ENCODE measurements around the gene WNT7A. TPM values are rescaled to one million over a fixed set of nuclear protein-coding genes. Genes with fewer than 3 reads are reported as not detected.

WNT7A gene
- total RNA-seq, 1 experiment from 2014 or later: not detected

DNA sequence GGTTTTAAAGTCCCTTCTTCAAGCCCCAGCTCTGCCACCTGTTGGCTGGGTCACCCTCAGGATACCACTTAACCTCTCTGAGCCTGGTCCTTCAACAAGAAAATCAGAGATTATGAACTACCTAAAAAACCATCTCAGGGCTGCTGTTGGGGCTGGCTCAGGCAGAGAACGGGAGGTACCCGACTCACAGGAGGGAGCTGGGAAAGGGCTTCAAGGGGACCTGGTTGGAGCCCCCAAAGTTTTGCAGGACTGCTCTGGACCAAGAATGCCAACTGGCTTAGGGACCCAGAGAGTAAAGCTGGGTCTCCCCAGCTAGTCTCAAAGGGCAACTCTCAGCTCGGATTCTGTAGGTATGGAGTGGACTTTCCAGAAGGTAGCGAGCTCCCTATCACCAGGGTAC lies 41.5 kb downstream of the WNT7A start:
- Mint-ChIP-seq H3K9me3 (no peaks in the 10 kb centered on the region), H3K36me3 (ENCODE audit: insufficient read depth in 1 of 3, low read depth in 3 of 3) (no peaks in the 10 kb centered on the region), H3K4me3 (no peak overlapping the region), H3K4me1 (peaks cover 6 to 7% of the 10 kb centered on the region in 2 experiments), H3K27ac (no peak overlapping the region), H3K27me3 (ENCODE audit: low read depth) (peaks cover 12% of the 10 kb centered on the region)
- Histone ChIP-seq H3K23me2 (ENCODE audit: insufficient read length, low read depth, low read length, poor library complexity, severe bottlenecking) (no peaks in the 10 kb centered on the region), H3K79me2 (ENCODE audit: insufficient read depth, low read length) (no peaks in the 10 kb centered on the region), H3K9me3 (ENCODE audit: control insufficient read depth, low read depth, low read length) (no peaks in the 10 kb centered on the region), H3K27me3 (ENCODE audit: insufficient read depth, low read length) (no peaks in the 10 kb centered on the region), H3T11ph (ENCODE audit: low read length) (no peak overlapping the region), H3K23ac (ENCODE audit: insufficient read length, low read depth, low read length) (no peak overlapping the region), H2BK120ac (ENCODE audit: low read depth, low read length, poor library complexity, severe bottlenecking) (no peak overlapping the region), H3K9ac (ENCODE audit: extremely low read depth, insufficient read length, low read length) (no peak overlapping the region), H3K4me2 (ENCODE audit: insufficient read depth, insufficient read length, low read length) (no peak overlapping the region), H3K4ac (ENCODE audit: low read depth, low read length) (no peak overlapping the region), H2BK5ac (ENCODE audit: insufficient read length, low read length) (no peak overlapping the region), H4K5ac (ENCODE audit: insufficient read length, low read depth, low read length) (no peak overlapping the region), H3K79me1 (ENCODE audit: insufficient read depth, low read depth, low read length, poor library complexity, severe bottlenecking) (no peaks in the 10 kb centered on the region), H3K27ac (ENCODE audit: insufficient read length, low read depth, low read length) (no peak overlapping the region), H3K18ac (ENCODE audit: insufficient read length, low read depth, low read length) (no peak overlapping the region), H4K91ac (ENCODE audit: insufficient read length, low read depth, low read length) (no peak overlapping the region), H2BK12ac (ENCODE audit: insufficient read length, low read depth, low read length) (no peak overlapping the region), H3K14ac (ENCODE audit: insufficient read depth, low read length) (no peak overlapping the region), H2AK5ac (ENCODE audit: insufficient read length, low read length) (no peak overlapping the region), H2BK20ac (ENCODE audit: low read depth, low read length, poor library complexity, severe bottlenecking) (no peak overlapping the region), H4K8ac (replicated peaks; ENCODE audit: insufficient read length, low read depth, low read length) (no peak overlapping the region), H2BK15ac (ENCODE audit: low read depth, low read length) (no peak overlapping the region), H3K56ac (ENCODE audit: insufficient read length, low read depth, low read length) (no peak overlapping the region), H3K4me1 (ENCODE audit: insufficient read depth, low read length) (no peaks in the 10 kb centered on the region), H4K20me1 (ENCODE audit: control insufficient read depth, insufficient read depth, insufficient read length) (no peaks in the 10 kb centered on the region), H2AFZ (ENCODE audit: low read length) (no peak overlapping the region)
- no peak for DNase-seq
- TF ChIP-seq, protein P1, sequence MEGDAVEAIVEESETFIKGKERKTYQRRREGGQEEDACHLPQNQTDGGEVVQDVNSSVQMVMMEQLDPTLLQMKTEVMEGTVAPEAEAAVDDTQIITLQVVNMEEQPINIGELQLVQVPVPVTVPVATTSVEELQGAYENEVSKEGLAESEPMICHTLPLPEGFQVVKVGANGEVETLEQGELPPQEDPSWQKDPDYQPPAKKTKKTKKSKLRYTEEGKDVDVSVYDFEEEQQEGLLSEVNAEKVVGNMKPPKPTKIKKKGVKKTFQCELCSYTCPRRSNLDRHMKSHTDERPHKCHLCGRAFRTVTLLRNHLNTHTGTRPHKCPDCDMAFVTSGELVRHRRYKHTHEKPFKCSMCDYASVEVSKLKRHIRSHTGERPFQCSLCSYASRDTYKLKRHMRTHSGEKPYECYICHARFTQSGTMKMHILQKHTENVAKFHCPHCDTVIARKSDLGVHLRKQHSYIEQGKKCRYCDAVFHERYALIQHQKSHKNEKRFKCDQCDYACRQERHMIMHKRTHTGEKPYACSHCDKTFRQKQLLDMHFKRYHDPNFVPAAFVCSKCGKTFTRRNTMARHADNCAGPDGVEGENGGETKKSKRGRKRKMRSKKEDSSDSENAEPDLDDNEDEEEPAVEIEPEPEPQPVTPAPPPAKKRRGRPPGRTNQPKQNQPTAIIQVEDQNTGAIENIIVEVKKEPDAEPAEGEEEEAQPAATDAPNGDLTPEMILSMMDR (conservative IDR thresholded peaks at IDR 0.05): no peak
- no CpG with 5 or more reads among the region's 4 CpGs for WGBS (ENCODE audit: extremely low coverage, insufficient read length, low lambda C conversion rate)

All from H9 (cell line).